ENCODE results near the gene PSMG3. TPM values are rescaled to one million over a fixed set of nuclear protein-coding genes. Genes with fewer than 3 reads are reported as not detected.

Gene PSMG3
- total RNA-seq, 4 donors from 2014 or later: 38.2 to 73.2 (median 60.7) TPM

GRCh38 chr7:1595027-1595426, 25.2 kb upstream of the PSMG3 start:
- intact Hi-C loops (cut with DNase I; ENCODE audit: low total_unique reads): no loop called here
- H3K4me3 ChIP-seq (ENCODE audit: low read depth, poor library complexity, severe bottlenecking): no peak overlapping the region
- DNase-seq (ENCODE audit: low spot score in 2 of 2): no peak
- TF ChIP-seq CTCF (IDR thresholded peaks at IDR 0.05): no peak
- no peak for TF ChIP-seq POLR2A (IDR thresholded peaks at IDR 0.05)
- 88 to 91% methylated on average over 3 of the region's 3 CpGs for WGBS, 2 donors

GRCh38 chr7:1593904-1594421, 24.1 kb upstream of the PSMG3 start:
- no peak for DNase-seq (ENCODE audit: low spot score in 2 of 2)
- H3K4me3 ChIP-seq (ENCODE audit: low read depth, poor library complexity, severe bottlenecking): no peak overlapping the region
- TF ChIP-seq POLR2A (IDR thresholded peaks at IDR 0.05): no peak
- TF ChIP-seq CTCF (IDR thresholded peaks at IDR 0.05): no peak
- WGBS, 2 donors: 79 to 88% methylated on average over 4 of the region's 4 CpGs
- intact Hi-C loops (cut with DNase I; ENCODE audit: low total_unique reads): no loop called here

- intact Hi-C loops (cut with DNase I; ENCODE audit: low total_unique reads): no loop called here
- 49 to 55% methylated on average over 17 to 19 of the region's 19 CpGs for WGBS, 2 donors
- no peak overlapping the region for H3K4me3 ChIP-seq (ENCODE audit: low read depth, poor library complexity, severe bottlenecking)
- DNase-seq (ENCODE audit: low spot score in 2 of 2): no peak
- TF ChIP-seq CTCF (IDR thresholded peaks at IDR 0.05) (no peak), POLR2A (IDR thresholded peaks at IDR 0.05) (no peak)
Measured at GRCh38 chr7:1593091-1593866, 23.4 kb upstream of the PSMG3 start.

- TF ChIP-seq POLR2A (IDR thresholded peaks at IDR 0.05) (no peak), CTCF (IDR thresholded peaks at IDR 0.05) (no peak)
- 27 to 42% methylated on average over 20 of the region's 20 CpGs for WGBS, 2 donors
- no peak overlapping the region for H3K4me3 ChIP-seq (ENCODE audit: low read depth, poor library complexity, severe bottlenecking)
- no peak for DNase-seq (ENCODE audit: low spot score in 2 of 2)
- intact Hi-C loops (cut with DNase I; ENCODE audit: low total_unique reads): no loop called here
Measured at GRCh38 chr7:1592299-1592871, 22.6 kb upstream of the PSMG3 start.

- intact Hi-C loops (cut with DNase I; ENCODE audit: low total_unique reads): no loop called here
- no peak for DNase-seq (ENCODE audit: low spot score in 2 of 2)
- no peak overlapping the region for H3K4me3 ChIP-seq (ENCODE audit: low read depth, poor library complexity, severe bottlenecking)
- 7 to 19% methylated on average over 15 of the region's 15 CpGs for WGBS, 2 donors
- no peak for TF ChIP-seq POLR2A (IDR thresholded peaks at IDR 0.05)
- TF ChIP-seq CTCF (IDR thresholded peaks at IDR 0.05): no peak
Measured at GRCh38 chr7:1591876-1592275, 22.0 kb upstream of the PSMG3 start.
